OCI-LY3 (cell line): ENCODE results near the gene KRT79.

Experiments used
- H2AFZ ChIP-seq: fragments of 200-600, 300-600 bp; shearing (Covaris generic); 2 replicates; pipeline ENCODE4 v1.6.0; 2014; ENCODE audit warnings: antibody characterized with exemption, low read depth, low read length
- H3K27ac ChIP-seq: fragments of 200-600, 300-600 bp; sonication (generic); 2 replicates; pipeline ENCODE4 v1.5.1; 2014; ENCODE audit warnings: mild to moderate bottlenecking, low read length, moderate library complexity, mixed read lengths
- H3K27me3 ChIP-seq: fragments of 200-600, 300-600 bp; sonication (generic); 2 replicates; pipeline ENCODE4 v1.6.1; 2014; ENCODE audit warnings: low read depth, low read length, mixed read lengths
- H3K36me3 ChIP-seq: fragments of 200-600, 300-600 bp; sonication (generic); replicated peaks from 2 replicates; pipeline ENCODE3; 2014; ENCODE audit warnings: low read depth, low read length, mixed read lengths
- H3K4me1 ChIP-seq: fragments of 300-600, 200-600 bp; sonication (generic); 2 replicates; pipeline ENCODE4 v1.6.1; 2014; ENCODE audit warnings: low read length, mixed read lengths
- H3K4me2 ChIP-seq: fragments of 200-600, 300-600 bp; sonication (generic); 2 replicates; pipeline ENCODE4 v1.6.1; 2014; ENCODE audit warnings: low read length, mixed read lengths
- H3K4me3 ChIP-seq: fragments of 300-600, 200-600 bp; sonication (generic); 2 replicates; pipeline ENCODE4 v1.5.1; 2014; ENCODE audit warnings: antibody characterized with exemption, mild to moderate bottlenecking, low read length, moderate library complexity
- H3K79me2 ChIP-seq: fragments of 300-600, 200-600 bp; shearing (Covaris generic); 2 replicates; pipeline ENCODE4 v1.6.1; 2014; ENCODE audit warnings: mild to moderate bottlenecking, low read length, mixed read lengths
- H3K9ac ChIP-seq: fragments of 300-600, 200-600 bp; shearing (Covaris generic); 2 replicates; pipeline ENCODE4 v1.6.0; 2014; ENCODE audit warnings: mild to moderate bottlenecking, low read length, moderate library complexity
- H3K9me3 ChIP-seq: fragments of 200-600, 300-600 bp; shearing (Covaris generic); 2 replicates; pipeline ENCODE4 v1.6.1; 2014; ENCODE audit warnings: low read length, mixed read lengths; ENCODE audit not compliant: insufficient read depth
- H4K20me1 ChIP-seq: fragments of 200-600, 300-600 bp; sonication (generic); 2 replicates; pipeline ENCODE4 v1.6.1; 2016; ENCODE audit warnings: low read length, mixed read lengths; ENCODE audit not compliant: insufficient read depth
- EZH2phosphoT487 ChIP-seq: fragments of 200-600 bp; shearing (Covaris generic); IDR thresholded peaks from 2 replicates; pipeline ENCODE4 v1.6.1; 2018; ENCODE audit warnings: antibody characterized with exemption, mixed run types, low read depth
- TF ChIP-seq, protein P1 (sequence below): fragments of 200-600, 300-600 bp; sonication (generic); IDR thresholded peaks from 2 replicates; pipeline ENCODE4 v1.5.1; 2014; ENCODE audit warnings: antibody characterized with exemption, low read length, low read depth

Gene KRT79

DNA sequence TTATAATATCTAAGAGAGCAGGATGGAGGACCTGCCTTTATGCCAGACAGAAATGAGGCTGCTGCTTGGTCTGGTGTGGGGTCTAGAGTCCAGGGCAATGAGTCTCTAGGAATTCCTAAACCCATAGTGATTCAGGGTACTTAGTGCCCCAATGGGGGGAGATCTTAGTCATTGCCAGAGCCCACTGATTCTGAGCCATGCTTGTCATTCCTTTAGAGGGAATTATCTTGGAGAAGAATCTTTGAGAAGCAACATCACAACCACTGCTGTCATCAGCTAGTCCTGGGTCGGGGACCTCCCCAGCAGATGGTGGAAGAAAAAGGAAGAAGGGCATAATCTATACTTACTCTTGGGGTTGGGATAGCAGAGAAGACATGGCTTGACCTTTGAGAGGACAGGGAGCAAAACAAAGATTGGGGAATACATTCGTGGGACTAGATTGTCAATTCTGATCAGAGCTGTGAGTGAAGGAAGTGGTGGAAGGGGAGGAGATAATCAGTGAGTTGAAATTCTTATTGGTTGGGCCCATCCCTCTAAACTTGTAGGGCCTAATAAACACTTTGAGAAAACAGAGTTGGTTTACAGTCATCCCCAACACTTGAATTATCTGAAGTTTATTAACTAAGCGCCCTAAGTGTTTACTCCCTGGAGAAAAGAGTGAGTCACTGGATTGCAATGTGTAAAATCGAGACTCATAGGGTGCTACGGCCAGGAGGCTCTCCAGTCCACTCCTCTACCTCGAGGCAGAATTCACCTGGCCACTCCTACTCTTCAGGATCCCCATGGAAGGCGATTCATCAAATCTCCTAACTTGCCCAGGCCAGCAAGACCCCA lies 35.2 kb downstream of the KRT79 start:
- peaks cover 9% of the 10 kb centered on the region; the same call in 1 of the 2 replicates for H3K27me3 ChIP-seq
- no peaks in the 10 kb centered on the region for H3K36me3 ChIP-seq
- H3K9me3 ChIP-seq: no peaks in the 10 kb centered on the region
- H3K9ac ChIP-seq: no peak overlapping the region
- no peak overlapping the region for H3K4me3 ChIP-seq
- no peak overlapping the region for H3K4me2 ChIP-seq
- H3K4me1 ChIP-seq: no peaks in the 10 kb centered on the region
- TF ChIP-seq, protein P1, sequence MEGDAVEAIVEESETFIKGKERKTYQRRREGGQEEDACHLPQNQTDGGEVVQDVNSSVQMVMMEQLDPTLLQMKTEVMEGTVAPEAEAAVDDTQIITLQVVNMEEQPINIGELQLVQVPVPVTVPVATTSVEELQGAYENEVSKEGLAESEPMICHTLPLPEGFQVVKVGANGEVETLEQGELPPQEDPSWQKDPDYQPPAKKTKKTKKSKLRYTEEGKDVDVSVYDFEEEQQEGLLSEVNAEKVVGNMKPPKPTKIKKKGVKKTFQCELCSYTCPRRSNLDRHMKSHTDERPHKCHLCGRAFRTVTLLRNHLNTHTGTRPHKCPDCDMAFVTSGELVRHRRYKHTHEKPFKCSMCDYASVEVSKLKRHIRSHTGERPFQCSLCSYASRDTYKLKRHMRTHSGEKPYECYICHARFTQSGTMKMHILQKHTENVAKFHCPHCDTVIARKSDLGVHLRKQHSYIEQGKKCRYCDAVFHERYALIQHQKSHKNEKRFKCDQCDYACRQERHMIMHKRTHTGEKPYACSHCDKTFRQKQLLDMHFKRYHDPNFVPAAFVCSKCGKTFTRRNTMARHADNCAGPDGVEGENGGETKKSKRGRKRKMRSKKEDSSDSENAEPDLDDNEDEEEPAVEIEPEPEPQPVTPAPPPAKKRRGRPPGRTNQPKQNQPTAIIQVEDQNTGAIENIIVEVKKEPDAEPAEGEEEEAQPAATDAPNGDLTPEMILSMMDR: no peak
- no peak for TF ChIP-seq EZH2phosphoT487
- H4K20me1 ChIP-seq: no peaks in the 10 kb centered on the region
- no peaks in the 10 kb centered on the region for H3K79me2 ChIP-seq
- H3K27ac ChIP-seq: no peak overlapping the region
- H2AFZ ChIP-seq: no peak overlapping the region

DNA sequence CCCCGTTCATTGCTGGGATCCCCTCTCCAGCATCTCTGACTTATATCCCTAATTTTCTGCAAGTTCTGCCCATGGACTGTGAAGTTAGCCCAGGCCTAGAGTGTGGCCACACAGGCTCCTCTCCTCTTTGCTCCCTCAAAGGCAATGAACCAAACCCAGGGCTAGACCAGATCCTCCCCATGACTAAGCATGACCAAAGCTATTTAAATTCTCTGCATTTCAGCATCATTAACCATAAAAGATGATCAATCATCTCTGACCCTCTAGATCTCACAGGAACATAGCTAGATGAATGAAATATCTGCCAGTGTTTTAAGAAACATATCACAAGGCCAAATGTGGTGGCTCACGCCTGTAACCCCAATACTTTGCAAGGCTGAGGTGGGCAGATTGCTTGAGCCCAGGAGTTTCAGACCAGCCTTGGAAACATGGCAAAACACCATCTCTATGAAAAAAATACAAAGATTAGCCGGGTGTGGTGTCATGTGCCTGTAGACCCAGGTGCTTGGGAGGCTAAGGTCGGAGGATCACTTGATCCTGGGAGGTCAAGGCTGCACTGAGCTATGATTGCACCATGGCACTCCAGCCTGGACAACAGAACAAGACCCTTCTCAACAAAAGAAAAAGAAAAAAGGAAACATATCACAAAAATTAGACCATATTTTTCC lies 36.0 kb downstream of the KRT79 start:
- Histone ChIP-seq H3K9ac (no peak overlapping the region), H2AFZ (no peak overlapping the region), H3K36me3 (no peaks in the 10 kb centered on the region), H3K4me3 (no peak overlapping the region), H3K4me2 (no peak overlapping the region), H3K27me3 (peaks cover 9% of the 10 kb centered on the region; the same call in 1 of the 2 replicates), H3K9me3 (no peaks in the 10 kb centered on the region), H4K20me1 (no peaks in the 10 kb centered on the region), H3K79me2 (no peaks in the 10 kb centered on the region), H3K4me1 (no peaks in the 10 kb centered on the region), H3K27ac (no peak overlapping the region)
- no peak for TF ChIP-seq EZH2phosphoT487
- TF ChIP-seq, protein P1: no peak

GRCh38 chr12:52797529-52797894 lies 36.6 kb downstream of the KRT79 start:
- Histone ChIP-seq H3K27ac (no peak overlapping the region), H4K20me1 (no peaks in the 10 kb centered on the region), H3K9ac (no peak overlapping the region), H3K4me1 (no peaks in the 10 kb centered on the region), H3K27me3 (peaks cover 9% of the 10 kb centered on the region; the same call in 1 of the 2 replicates), H3K4me3 (no peak overlapping the region), H2AFZ (no peak overlapping the region), H3K36me3 (no peaks in the 10 kb centered on the region), H3K4me2 (no peak overlapping the region), H3K9me3 (no peaks in the 10 kb centered on the region), H3K79me2 (no peaks in the 10 kb centered on the region)
- TF ChIP-seq, protein P1: no peak
- no peak for TF ChIP-seq EZH2phosphoT487

DNA sequence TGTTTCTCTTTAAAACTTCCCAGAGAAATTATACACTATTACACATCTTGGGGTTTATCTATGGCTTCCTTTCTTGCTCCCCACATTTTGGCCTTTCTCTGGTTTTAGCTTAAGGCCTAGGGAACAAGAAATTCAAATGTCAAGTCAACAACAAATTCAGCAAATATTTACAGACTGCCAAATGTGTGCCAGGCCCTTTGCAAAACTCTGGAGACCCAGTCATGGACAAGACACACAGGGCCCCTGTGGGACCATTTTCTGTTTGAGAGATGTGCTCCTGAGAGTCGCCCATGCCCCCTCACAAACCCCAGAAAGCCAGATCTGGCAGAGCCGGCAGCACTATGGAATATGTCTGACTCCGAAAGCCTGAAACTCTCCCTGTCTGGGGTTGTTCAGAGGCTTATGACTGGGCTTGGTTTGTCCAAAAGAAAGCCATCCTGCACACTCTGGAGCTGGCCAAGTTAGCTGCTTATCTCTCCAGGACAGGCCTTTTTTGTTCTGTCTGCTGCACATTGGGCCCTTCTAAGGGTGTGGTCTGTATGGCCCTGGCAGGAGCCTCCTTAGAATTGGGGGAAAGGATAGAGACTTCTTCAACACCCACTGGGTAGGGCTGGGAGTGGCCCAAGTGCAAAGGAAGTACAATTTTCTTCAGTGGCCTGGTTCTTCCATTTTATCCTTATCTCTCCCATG lies 37.1 kb downstream of the KRT79 start:
- Histone ChIP-seq H3K79me2 (no peaks in the 10 kb centered on the region), H3K27me3 (peaks cover 3% of the 10 kb centered on the region; the same call in 1 of the 2 replicates), H3K36me3 (no peaks in the 10 kb centered on the region), H3K4me1 (no peaks in the 10 kb centered on the region), H3K9ac (no peak overlapping the region), H2AFZ (no peak overlapping the region), H3K4me3 (no peak overlapping the region), H3K4me2 (no peak overlapping the region), H3K27ac (no peak overlapping the region), H3K9me3 (no peaks in the 10 kb centered on the region), H4K20me1 (no peaks in the 10 kb centered on the region)
- no peak for TF ChIP-seq EZH2phosphoT487
- TF ChIP-seq, protein P1: no peak
